ENCODE results near the gene RNASE13.

RNASE13 gene

GRCh38 chr14:21063479-21063878 lies 28.9 kb upstream of the RNASE13 start:
- DNase-seq = no peak

DNA sequence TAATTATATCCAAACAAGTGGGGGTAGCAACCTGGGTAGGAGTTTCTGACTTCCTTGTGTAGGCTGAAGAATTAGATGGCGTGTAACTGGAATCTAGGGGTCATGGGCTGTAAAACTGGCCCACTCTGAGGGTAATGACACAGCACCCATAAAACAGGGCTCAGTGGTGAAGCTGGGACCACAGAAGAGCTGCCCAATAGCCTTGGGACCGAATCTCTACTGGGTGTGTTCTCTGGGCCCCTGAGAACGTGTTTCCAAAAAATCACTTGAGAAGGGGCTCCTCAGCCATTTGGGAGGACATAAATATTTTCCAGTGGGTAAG lies 26.7 kb upstream of the RNASE13 start:
- no peak for DNase-seq

DNA sequence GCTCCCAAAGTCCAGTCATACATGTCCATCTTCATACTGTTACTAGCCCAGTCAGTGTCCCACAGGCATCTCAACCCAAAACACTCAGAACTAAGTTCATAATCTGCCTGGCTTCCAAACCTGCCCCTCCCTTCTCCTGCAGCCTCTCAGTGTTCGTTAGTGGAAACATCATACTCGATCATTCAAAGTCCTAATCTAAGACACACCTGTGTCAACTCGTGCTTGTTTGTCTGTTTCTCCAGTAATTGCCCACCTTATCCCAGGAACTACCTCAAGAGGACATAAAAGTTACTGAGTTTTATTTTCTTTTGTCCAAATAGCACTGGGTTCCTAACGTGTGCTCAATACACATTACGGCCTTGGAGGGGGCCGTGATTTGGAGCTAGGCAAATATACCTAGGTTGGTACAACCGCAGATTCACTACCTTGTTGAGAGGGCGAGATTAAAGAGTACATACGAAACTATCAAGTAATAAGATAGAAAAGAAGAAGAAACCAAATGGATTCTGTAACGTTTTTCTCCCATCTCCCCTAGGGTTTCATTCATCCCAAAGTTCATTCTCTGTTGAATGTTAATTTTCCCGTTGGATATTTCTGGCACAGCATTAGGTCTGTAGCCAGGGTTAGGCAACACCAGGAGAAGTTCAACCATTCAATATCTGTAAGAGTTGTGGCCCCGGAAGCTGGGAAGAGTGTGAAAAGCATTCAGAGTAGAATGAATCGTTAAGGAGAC lies 26.2 kb upstream of the RNASE13 start:
- no peak for DNase-seq

DNA sequence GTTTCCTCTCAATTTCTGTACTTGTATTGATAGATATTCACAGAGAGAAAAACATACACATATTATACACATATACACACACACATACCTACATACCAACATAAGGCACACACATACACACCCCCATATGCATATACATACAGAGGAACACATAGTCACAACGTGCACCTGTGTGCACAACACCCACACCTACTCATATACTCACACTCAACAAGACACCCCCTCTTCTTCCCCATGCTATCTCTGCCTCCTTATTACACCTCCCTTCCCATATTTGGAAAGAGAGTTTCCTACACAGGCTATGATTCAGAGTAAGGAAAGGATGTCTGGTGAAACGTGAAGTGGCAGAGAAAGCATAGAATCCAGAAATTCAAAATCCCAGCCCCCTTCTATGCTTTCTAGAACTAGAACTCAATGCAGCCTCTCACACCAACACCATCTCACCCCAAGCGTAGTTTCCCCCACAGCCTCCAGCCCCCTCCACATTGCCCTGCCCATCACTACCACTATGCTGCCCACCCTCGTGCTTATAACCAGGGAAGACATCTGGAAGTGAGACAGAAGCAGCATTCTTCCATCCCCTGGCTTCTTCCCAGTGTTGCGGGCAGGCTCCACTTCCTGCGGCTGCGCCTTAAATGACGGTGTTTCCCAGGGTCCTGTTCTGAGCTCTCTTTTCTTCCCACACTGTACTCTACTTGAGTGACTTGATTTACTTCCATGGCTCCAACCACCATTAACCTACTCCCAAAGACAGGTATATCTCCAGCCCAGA lies 25.4 kb upstream of the RNASE13 start:
- no peak for DNase-seq

DNA sequence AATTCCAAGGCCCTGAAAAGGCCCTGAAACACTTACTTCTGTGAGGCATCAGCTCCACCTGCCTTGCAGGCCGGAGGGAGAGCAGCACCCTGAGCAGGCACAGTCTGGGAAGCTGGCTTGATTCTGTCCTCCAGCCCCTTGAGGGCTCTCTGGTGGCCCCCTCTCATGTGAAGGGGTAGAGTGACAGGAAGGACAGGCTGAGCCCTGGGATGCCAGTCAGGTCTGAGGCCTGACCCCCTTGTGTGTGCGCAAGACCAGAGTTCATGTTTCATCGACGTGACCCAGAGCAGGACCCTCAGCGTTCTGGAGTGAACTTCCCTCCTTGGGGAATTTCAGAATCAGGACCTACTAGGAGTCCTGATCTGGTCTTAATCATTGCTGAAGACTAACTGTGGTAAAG lies 24.3 kb upstream of the RNASE13 start:
- no peak for DNase-seq

DNA sequence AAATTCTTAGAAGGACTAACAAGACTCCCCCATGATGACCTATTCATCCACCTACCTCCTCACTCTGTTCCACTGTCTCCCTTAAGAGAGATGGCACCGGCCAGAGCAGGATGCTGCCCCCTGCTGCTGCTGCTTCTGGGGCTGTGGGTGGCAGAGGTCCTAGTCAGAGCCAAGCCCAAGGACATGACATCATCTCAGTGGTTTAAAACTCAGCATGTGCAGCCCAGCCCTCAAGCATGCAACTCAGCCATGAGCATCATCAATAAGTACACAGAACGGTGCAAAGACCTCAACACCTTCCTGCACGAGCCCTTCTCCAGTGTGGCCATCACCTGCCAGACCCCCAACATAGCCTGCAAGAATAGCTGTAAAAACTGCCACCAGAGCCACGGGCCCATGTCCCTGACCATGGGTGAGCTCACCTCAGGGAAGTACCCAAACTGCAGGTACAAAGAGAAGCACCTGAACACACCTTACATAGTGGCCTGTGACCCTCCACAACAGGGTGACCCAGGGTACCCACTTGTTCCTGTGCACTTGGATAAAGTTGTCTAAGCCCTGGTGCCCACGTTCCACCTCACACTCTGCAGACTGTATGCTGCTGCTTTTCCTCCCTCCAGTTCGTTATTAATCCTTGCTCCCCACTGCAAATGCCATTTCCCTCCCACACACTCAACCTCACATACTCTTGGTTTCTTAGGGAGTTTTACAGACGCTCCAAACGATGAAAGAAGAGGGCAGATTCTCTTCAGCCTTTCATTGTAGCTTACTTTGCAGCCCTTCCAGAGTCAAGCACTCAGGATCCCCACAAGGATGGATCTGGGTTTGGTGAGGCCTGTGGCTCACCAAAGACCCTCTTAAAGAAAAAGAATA lies 23.4 kb upstream of the RNASE13 start, which contains the start of gene RNASE8:
Gene RNASE8 (plus strand): TSS at position 20 of the 873 bp plus-strand sequence. CDS start 71 bp downstream, at position 91.
- DNase-seq = no peak

- DNase-seq = no peak
Observed at GRCh38 chr14:21056520-21057163, 22.0 kb upstream of the RNASE13 start.

DNA sequence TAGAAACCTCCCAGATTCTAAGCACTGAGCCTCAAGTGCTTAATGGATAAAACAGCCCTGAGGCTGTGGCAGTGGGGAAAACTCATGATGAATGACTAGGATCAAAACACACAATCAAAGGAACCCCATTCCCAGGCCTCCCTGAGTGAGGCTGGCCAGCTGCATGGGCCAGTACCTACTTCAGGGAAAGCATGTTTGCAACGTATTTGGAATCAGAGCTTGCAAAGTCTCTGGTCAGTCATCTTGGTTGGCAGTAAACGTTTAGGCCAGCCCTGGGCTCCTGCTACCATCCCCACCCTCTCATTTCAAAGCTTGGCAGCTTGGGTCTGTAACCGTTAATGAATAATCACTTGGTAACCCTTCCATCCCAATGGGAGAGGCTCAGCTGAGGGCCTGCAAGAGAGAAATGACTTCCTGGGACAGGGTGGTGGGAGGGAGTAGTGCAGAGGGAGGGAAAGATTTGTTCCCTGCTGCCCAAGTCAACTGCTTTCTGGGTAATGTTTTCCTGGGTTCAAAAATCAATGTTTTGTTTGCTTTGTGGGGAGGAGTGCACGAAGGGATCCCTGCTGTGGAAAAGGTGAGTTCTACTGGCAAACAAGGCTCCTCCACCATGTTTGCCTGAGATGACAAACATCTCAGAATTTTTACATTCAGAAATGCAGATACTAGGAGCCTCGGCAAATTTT lies 21.0 kb upstream of the RNASE13 start:
- DNase-seq = no peak

DNA sequence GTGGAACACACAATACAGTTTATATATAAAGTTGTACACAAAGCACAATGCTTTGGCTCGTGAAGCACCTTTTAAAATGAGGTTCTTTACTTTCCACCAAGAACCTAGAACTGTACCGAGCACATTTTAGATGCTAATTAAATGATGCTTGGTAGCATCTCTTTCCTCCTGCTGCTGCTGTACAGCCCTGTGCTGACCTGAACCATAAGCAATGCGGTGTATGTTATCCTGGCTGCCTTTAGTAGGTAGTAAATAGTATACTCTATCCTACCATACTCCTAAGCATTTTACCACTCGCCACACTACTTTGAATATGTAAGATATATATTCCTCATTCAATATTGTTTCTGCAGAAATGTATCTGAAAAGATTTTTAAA lies 20.1 kb upstream of the RNASE13 start:
- DNase-seq = no peak

DNA sequence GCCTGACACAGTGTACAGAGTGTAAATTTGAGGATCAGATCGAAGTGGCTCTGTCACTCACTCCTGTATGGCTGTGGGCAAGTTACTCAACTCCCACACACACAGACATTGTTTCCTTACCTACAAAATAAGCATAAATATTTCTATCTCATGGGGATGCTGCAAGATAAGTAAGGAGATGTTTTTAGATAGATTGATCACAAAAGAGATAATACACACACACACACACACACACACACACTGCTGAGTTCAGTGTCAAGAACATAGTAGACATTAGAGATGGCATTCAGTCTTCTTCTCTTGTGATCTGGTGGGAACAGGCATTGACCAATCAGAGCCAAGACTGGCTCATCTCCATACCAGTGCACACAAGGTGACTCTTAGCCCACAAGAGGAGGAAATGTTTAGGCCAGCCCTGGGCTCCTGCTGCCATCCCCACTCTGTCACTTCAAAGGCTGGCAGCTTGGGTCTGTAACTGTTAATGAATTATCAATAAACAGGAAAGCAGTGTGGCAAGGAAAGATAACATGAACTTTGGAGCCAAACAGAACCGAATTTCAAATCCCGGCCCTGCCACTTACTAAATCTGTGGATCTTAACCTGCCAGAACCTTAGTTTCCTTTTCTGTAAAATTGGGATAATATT lies 19.6 kb upstream of the RNASE13 start:
- no peak for DNase-seq

DNA sequence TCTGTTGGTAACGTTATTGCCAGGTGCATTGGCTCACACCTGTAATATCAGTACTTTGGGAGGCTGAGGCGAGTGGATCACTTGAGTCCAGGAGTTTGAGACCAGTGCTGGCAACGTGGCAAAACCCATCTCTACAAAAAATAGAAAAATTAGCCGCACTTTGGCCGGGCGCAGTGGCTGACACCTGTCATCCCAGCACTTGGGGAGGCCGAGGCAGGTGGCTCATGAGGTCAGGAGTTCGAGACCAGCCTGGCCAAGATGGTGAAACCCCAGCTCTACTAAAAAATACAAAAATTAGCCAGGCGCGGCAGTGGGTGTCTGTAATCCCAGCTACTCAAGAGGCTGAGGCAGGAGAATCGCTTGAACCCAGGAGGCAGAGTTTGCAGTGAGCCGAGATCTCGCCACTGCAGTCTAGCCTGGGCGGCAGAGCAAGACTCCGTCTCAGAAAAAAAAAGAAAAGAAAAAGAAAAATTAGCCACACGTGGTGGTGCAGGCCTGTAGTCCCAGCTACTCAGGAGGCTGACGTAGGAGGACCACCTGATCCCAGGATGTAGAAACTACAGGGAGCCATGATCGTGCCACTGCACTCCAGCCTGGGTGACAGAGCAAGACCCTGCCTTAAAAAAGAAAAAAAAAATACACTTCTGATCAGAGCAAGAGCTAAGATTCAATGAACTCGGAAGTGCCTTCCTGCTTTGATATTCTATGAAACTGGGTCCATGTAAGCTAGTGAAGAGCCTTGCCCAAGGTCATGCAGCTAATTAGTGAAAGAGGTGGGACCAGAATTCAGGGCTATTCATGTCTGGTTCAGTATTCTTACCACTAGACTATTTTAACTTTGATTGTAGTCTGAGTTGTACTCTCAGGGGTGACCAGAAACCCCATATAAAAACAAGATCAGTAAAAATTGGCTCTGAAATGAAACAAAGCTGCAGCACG lies 18.8 kb upstream of the RNASE13 start:
- no peak for DNase-seq

GRCh38 chr14:21050597-21050996 lies 16.0 kb upstream of the RNASE13 start:
- DNase-seq = no peak

- no peak for DNase-seq
Observed at GRCh38 chr14:21049271-21049673, 14.7 kb upstream of the RNASE13 start.

DNA sequence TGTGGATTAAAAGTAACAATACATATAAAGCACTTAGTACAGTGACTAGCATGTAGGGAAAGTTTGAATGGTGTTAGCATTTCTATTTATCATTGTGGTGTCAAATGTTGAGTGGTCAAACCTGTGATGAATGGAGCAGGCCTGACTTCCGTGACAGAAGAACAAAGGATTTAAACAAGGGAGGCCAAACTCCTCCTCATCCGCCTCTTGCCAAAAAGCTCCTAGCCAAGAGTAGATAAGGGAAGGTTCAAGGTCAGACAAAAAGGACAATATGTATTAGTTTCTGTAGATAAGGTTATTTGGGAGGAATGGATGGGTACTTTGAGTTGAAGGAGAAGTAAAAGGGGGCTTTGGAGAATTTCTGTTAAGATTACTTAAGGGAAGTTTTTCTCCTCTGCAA lies 14.0 kb upstream of the RNASE13 start:
- no peak for DNase-seq

GRCh38 chr14:21047378-21047781 lies 12.8 kb upstream of the RNASE13 start:
- DNase-seq = no peak

GRCh38 chr14:21043974-21044618 lies 9.5 kb upstream of the RNASE13 start:
- no peak for DNase-seq

DNA sequence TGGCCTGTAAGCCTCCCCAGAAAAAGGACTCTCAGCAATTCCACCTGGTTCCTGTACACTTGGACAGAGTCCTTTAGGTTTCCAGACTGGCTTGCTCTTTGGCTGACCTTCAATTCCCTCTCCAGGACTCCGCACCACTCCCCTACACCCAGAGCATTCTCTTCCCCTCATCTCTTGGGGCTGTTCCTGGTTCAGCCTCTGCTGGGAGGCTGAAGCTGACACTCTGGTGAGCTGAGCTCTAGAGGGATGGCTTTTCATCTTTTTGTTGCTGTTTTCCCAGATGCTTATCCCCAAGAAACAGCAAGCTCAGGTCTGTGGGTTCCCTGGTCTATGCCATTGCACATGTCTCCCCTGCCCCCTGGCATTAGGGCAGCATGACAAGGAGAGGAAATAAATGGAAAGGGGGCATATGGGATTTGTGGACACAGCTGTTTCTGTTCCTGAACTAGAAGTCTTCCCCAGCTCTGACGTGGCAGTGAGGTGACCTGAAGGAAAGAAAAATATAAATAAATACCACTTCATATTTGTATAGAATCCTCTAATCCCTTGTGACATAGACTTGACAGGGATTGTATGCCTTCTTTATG lies 8.9 kb upstream of the RNASE13 start:
- no peak for DNase-seq

DNA sequence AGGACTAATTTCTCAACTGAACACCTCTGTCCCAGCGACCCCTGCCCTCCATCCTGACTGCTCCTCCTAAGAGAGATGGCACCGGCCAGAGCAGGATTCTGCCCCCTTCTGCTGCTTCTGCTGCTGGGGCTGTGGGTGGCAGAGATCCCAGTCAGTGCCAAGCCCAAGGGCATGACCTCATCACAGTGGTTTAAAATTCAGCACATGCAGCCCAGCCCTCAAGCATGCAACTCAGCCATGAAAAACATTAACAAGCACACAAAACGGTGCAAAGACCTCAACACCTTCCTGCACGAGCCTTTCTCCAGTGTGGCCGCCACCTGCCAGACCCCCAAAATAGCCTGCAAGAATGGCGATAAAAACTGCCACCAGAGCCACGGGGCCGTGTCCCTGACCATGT lies 8.3 kb upstream of the RNASE13 start:
- DNase-seq = no peak

- no peak for DNase-seq
Observed at GRCh38 chr14:21041676-21042433, 7.2 kb upstream of the RNASE13 start, which contains the start of gene RNASE7. TSS of gene RNASE7 (plus strand) at chr14:21042362. CDS start at chr14:21042993, 631 bp downstream.

All from NCI-H526 (cell line).